RWPE1 (cell line): ENCODE data around the gene HSD17B7.

Experiments
- CTCF ChIA-PET: fragments of 350-600 bp; sonication (Branson Sonifier 250); formaldehyde crosslinking; extraction: SDS; loops from one replicate; lab custom pipeline; 2021; lab: Yijun Ruan, JAX
- POLR2A ChIA-PET: fragments of 400-600 bp; formaldehyde crosslinking; extraction: SDS; loops from one replicate; lab custom pipeline; 2020; ENCODE audit warnings: antibody characterized with exemption; ENCODE audit not compliant: low non-redundant PET; lab: Yijun Ruan, JAX
- DNase-seq: peaks from one replicate; pipeline ENCODE4 v3.0.0; 2012; ENCODE audit warnings: low spot score
- H3K27ac ChIP-seq: fragments of 450-650 bp; 2 replicates; pipeline ENCODE4 v1.5.1; 2017
- TF ChIP-seq, protein P1 (sequence below): fragments of 450-650 bp; conservative IDR thresholded peaks from 2 replicates; pipeline ENCODE4 v1.5.1; 2017; ENCODE audit warnings: low read depth, mild to moderate bottlenecking

Gene HSD17B7

DNA sequence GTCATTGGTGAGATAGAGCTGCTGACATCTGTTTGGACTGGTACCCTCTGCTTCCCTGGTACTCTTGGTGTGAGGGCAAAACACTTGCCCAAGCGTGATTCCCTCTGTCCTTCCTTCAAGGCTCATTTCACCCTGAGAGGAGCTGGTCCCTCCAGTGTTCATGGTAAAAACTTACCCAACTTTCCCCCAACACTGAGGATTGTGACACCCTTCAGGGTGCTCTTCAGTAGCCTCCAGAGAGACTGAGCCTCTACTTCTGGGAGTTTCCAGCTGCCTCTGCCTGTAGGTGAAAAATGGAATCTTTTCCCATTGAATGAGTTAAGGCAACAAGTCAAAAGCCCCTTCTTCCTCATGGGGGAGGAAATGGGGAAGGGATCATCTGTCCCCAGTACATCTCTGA is 60.8 kb downstream of the HSD17B7 start:
- no peak overlapping the region for H3K27ac ChIP-seq
- ChIA-PET POLR2A (no interaction called here), CTCF (interaction anchor here (0.6 kb wide), 1 partner anchor 686 kb away, joined by 3 read pairs; no protein-coding TSS in a partner anchor)
- TF ChIP-seq, protein P1, sequence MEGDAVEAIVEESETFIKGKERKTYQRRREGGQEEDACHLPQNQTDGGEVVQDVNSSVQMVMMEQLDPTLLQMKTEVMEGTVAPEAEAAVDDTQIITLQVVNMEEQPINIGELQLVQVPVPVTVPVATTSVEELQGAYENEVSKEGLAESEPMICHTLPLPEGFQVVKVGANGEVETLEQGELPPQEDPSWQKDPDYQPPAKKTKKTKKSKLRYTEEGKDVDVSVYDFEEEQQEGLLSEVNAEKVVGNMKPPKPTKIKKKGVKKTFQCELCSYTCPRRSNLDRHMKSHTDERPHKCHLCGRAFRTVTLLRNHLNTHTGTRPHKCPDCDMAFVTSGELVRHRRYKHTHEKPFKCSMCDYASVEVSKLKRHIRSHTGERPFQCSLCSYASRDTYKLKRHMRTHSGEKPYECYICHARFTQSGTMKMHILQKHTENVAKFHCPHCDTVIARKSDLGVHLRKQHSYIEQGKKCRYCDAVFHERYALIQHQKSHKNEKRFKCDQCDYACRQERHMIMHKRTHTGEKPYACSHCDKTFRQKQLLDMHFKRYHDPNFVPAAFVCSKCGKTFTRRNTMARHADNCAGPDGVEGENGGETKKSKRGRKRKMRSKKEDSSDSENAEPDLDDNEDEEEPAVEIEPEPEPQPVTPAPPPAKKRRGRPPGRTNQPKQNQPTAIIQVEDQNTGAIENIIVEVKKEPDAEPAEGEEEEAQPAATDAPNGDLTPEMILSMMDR: no peak
- no peak for DNase-seq

DNA sequence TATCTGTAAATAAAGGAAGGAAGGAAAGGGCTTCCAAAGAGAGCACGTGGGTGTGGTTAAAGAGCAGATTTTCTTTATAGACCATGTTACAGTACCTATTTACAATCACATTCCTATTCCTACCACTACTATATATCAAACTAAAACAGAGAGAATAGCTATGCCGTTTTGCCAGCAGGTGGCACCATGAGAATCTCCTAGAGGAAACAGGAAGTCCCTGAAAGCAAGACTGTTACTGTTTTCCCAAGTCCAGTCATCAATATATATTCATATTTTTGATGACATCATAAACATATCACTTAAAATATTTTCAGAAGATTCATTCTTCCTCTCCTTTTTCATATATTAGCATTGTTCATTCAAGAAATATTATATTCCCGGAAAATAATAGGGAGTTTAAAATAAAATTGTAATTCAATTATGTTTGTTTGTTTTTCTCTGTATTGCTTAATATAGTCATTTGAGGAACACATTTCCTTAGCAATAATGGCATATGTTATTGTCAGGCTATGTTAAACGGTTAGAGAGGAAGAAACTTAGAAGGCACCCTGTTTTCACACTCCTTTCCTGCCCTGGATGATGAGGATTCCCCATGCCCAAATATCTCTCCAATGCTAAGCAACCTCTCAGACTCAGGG is 63.9 kb downstream of the HSD17B7 start:
- POLR2A ChIA-PET: no interaction called here
- TF ChIP-seq, protein P1: peak; percentile 81
- no peak overlapping the region for H3K27ac ChIP-seq

DNA sequence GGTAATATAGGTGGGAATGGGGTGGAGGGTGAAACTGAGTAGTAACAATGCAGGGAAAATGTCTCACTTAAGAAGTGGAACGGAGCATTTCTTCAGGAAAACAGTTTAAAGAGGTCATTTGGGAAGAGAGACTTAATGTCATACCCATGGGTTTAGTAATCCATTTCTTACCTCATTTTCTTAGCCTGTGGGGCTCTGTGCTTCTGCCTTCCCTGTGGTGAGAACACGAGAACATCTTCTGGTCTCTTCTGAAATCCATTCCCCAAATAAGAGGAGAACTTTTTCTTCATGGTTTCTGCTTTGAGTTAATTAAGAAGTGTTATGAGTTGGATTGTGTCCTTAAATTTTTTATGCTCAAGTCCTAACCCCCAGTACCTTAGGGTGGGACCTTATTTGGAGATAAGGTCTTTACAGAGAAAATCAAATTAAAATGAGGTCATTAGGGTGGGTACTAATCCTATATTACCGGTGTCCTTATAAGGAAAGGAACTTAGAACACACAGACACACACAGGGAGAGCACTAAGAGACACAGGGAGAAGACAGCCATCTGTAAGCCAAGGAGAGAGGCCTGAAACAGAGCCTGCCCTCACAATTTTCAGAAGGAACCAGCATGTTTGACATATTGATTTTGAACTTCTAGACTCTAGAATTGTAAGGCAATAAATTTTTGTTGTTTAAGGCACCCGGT is 65.1 kb downstream of the HSD17B7 start:
- CTCF ChIA-PET: no interaction called here
- TF ChIP-seq, protein P1: no peak
- no peak for DNase-seq
- POLR2A ChIA-PET: no interaction called here
- H3K27ac ChIP-seq: no peak overlapping the region

More for the DNA sequence above, 63.9 kb downstream of the HSD17B7 start:
- CTCF ChIA-PET: interaction anchor here (0.6 to 1.4 kb wide), 8 partner anchors 22 to 462 kb away, joined by 3 to 10 read pairs (median 4); no protein-coding TSS in a partner anchor
- DNase-seq: peak; percentile 70

DNA sequence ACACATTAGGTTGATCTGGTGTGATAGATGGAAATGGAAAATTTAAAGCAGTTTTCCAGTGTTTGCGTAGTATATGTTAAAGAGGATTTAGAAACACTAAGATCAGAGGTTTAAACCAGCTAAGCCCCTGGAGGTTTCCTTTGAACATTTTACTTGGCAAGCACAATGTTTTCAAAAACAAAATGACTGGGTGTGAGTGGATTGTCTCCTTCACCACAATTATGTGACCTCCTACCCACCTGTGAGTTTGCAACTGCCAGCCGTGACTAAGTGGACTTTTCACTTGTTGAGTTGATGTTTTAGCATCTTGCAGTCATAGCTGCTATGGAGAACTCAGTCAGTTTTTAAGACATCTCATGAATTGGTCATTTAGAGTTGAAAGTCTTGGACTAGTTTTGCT is 65.8 kb downstream of the HSD17B7 start:
- H3K27ac ChIP-seq: no peak overlapping the region
- TF ChIP-seq, protein P1: no peak
- ChIA-PET CTCF (no interaction called here), POLR2A (no interaction called here)
- DNase-seq: peak; percentile 60

DNA sequence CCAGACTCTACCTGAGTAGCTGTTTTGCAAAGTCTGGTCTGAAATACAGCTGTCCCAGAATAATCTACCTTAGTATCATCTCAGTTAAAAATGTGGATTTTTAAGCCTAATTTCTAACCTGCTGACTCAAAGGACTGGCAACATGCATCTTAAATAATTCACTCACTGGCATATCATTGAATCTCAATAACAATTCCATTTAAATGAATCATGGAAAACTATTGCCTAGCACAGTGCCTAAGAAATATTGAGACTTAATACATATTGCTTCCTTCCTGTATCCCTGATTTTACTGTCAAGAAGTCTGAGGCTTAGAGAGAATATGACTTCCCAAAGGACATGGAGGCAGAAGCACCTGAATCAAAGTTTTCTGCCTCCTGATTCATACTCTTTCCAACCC is 67.3 kb downstream of the HSD17B7 start:
- H3K27ac ChIP-seq: no peak overlapping the region
- ChIA-PET CTCF (interaction anchor here (0.8 to 1.4 kb wide), 2 partner anchors 11 to 317 kb away, joined by 3 to 4 read pairs; no protein-coding TSS in a partner anchor), POLR2A (no interaction called here)
- TF ChIP-seq, protein P1: no peak
- DNase-seq: no peak

DNA sequence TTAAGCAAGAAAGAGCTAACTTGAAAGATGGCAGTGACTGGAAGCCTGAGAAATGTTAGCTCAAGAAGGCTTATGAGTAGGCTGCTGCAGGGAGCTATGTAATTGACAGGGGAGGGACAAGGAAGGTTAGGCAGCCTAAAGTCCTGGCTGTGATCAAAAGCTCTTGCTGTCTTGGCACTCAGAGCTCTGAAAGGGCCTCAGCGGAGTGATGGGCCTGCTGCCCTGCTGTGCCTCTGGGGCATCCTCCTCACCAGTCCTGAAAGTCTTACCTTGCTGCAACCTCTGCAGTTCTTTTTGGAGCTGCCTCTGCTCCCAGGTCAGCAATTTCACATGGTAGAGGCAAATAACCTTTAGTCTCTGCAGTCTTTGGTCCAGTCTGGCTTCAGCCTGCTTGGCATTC is 68.7 kb downstream of the HSD17B7 start:
- CTCF ChIA-PET: interaction anchor here (1.0 kb wide), 1 partner anchor 210 kb away, joined by 3 read pairs; the partner anchor contains the start of gene RGS4

More for the DNA sequence above, 68.7 kb downstream of the HSD17B7 start:
- H3K27ac ChIP-seq: no peak overlapping the region
- DNase-seq: no peak
- POLR2A ChIA-PET: no interaction called here
- TF ChIP-seq, protein P1: no peak
